ENCODE results near the gene GLS2.
A peak's percentile ranks its signal among the peaks of the same experiment; 100 is the strongest.
"Not testable (repeated sequence)": the region's sequence is repeated elsewhere in the genome, so short reads cannot be mapped to it uniquely, and the experiment has no call there.

The GLS2 gene

GRCh38 chr12:56510786-56511185 is 22.8 kb upstream of the GLS2 start:
- no peak overlapping the region for H3K9ac ChIP-seq (ENCODE audit: low read depth, low read length)
- H3K36me3 ChIP-seq (ENCODE audit: insufficient read depth, low read length) = no peaks in the 10 kb centered on the region
- no peaks in the 10 kb centered on the region for H3K4me1 ChIP-seq (ENCODE audit: insufficient read depth, low read length)
- H3K9me3 ChIP-seq (ENCODE audit: control insufficient read depth, insufficient read depth, low read length) = no peaks in the 10 kb centered on the region

- H3K9ac ChIP-seq (ENCODE audit: low read depth, low read length); H3K4me1 ChIP-seq (ENCODE audit: insufficient read depth, low read length); H3K9me3 ChIP-seq (ENCODE audit: control insufficient read depth, insufficient read depth, low read length); H3K36me3 ChIP-seq (ENCODE audit: insufficient read depth, low read length): not testable (repeated sequence)
Observed at GRCh38 chr12:56499879-56500278, 11.9 kb upstream of the GLS2 start.

GRCh38 chr12:56499452-56499851 is 11.5 kb upstream of the GLS2 start:
- not testable (repeated sequence) for H3K9ac ChIP-seq (ENCODE audit: low read depth, low read length); H3K4me1 ChIP-seq (ENCODE audit: insufficient read depth, low read length); H3K36me3 ChIP-seq (ENCODE audit: insufficient read depth, low read length); H3K9me3 ChIP-seq (ENCODE audit: control insufficient read depth, insufficient read depth, low read length)

- not testable (repeated sequence) for H3K9me3 ChIP-seq (ENCODE audit: control insufficient read depth, insufficient read depth, low read length); H3K4me1 ChIP-seq (ENCODE audit: insufficient read depth, low read length); H3K36me3 ChIP-seq (ENCODE audit: insufficient read depth, low read length); H3K9ac ChIP-seq (ENCODE audit: low read depth, low read length)
Observed at GRCh38 chr12:56498126-56498902, 10.4 kb upstream of the GLS2 start.

- H3K36me3 ChIP-seq (ENCODE audit: insufficient read depth, low read length); H3K9me3 ChIP-seq (ENCODE audit: control insufficient read depth, insufficient read depth, low read length); H3K4me1 ChIP-seq (ENCODE audit: insufficient read depth, low read length); H3K9ac ChIP-seq (ENCODE audit: low read depth, low read length): not testable (repeated sequence)
Observed at GRCh38 chr12:56496704-56497103, 8.7 kb upstream of the GLS2 start.

- not testable (repeated sequence) for H3K9ac ChIP-seq (ENCODE audit: low read depth, low read length); H3K36me3 ChIP-seq (ENCODE audit: insufficient read depth, low read length); H3K9me3 ChIP-seq (ENCODE audit: control insufficient read depth, insufficient read depth, low read length); H3K4me1 ChIP-seq (ENCODE audit: insufficient read depth, low read length)
Observed at GRCh38 chr12:56494481-56494880, 6.5 kb upstream of the GLS2 start.

- H3K9ac ChIP-seq (ENCODE audit: low read depth, low read length); H3K9me3 ChIP-seq (ENCODE audit: control insufficient read depth, insufficient read depth, low read length); H3K36me3 ChIP-seq (ENCODE audit: insufficient read depth, low read length); H3K4me1 ChIP-seq (ENCODE audit: insufficient read depth, low read length): not testable (repeated sequence)
Observed at GRCh38 chr12:56494106-56494415, 6.1 kb upstream of the GLS2 start.

- H3K36me3 ChIP-seq (ENCODE audit: insufficient read depth, low read length); H3K4me1 ChIP-seq (ENCODE audit: insufficient read depth, low read length); H3K9me3 ChIP-seq (ENCODE audit: control insufficient read depth, insufficient read depth, low read length): not testable (repeated sequence)
Observed at GRCh38 chr12:56493409-56494105, 5.6 kb upstream of the GLS2 start.

GRCh38 chr12:56490360-56490759 is 2.4 kb upstream of the GLS2 start:
- Histone ChIP-seq H3K4me1 (ENCODE audit: insufficient read depth, low read length) (peaks cover 5% of the 10 kb centered on the region; the same call in 1 of the 2 replicates), H3K9me3 (ENCODE audit: control insufficient read depth, insufficient read depth, low read length) (0 out of 2 replicates have a peak, but pooled peaks cover 4% of the 10 kb centered on the region), H3K9ac (ENCODE audit: low read depth, low read length) (no peak overlapping the region), H3K36me3 (ENCODE audit: insufficient read depth, low read length) (no peaks in the 10 kb centered on the region)

More at GRCh38 chr12:56493409-56494105, 5.6 kb upstream of the GLS2 start:
- H3K9ac ChIP-seq (ENCODE audit: low read depth, low read length) = not testable (repeated sequence)

- H3K4me1 ChIP-seq (ENCODE audit: insufficient read depth, low read length) = peaks cover 5% of the 10 kb centered on the region; the same call in 1 of the 2 replicates
- H3K9ac ChIP-seq (ENCODE audit: low read depth, low read length) = peak overlapping the region; percentile 78
- no peaks in the 10 kb centered on the region for H3K36me3 ChIP-seq (ENCODE audit: insufficient read depth, low read length)
- H3K9me3 ChIP-seq (ENCODE audit: control insufficient read depth, insufficient read depth, low read length) = 0 out of 2 replicates have a peak, but pooled peaks cover 4% of the 10 kb centered on the region
Observed at GRCh38 chr12:56487448-56488040, 417 bp downstream of the GLS2 start.

GRCh38 chr12:56486694-56487093 is 1.3 kb downstream of the GLS2 start:
- Histone ChIP-seq H3K36me3 (ENCODE audit: insufficient read depth, low read length) (no peaks in the 10 kb centered on the region), H3K4me1 (ENCODE audit: insufficient read depth, low read length) (peaks cover 5% of the 10 kb centered on the region; the same call in 1 of the 2 replicates), H3K9ac (ENCODE audit: low read depth, low read length) (peak overlapping the region; percentile 78), H3K9me3 (ENCODE audit: control insufficient read depth, insufficient read depth, low read length) (0 out of 2 replicates have a peak, but pooled peaks cover 4% of the 10 kb centered on the region)

GRCh38 chr12:56484566-56484965 is 3.4 kb downstream of the GLS2 start:
- no peak overlapping the region for H3K9ac ChIP-seq (ENCODE audit: low read depth, low read length)
- H3K36me3 ChIP-seq (ENCODE audit: insufficient read depth, low read length) = no peaks in the 10 kb centered on the region
- H3K9me3 ChIP-seq (ENCODE audit: control insufficient read depth, insufficient read depth, low read length) = 0 out of 2 replicates have a peak, but pooled peaks cover 4% of the 10 kb centered on the region
- peaks cover 5% of the 10 kb centered on the region; the same call in 1 of the 2 replicates for H3K4me1 ChIP-seq (ENCODE audit: insufficient read depth, low read length)

GRCh38 chr12:56479625-56480024 is 8.3 kb downstream of the GLS2 start:
- Histone ChIP-seq H3K4me1 (ENCODE audit: insufficient read depth, low read length) (no peaks in the 10 kb centered on the region), H3K9me3 (ENCODE audit: control insufficient read depth, insufficient read depth, low read length) (no peaks in the 10 kb centered on the region), H3K9ac (ENCODE audit: low read depth, low read length) (no peak overlapping the region), H3K36me3 (ENCODE audit: insufficient read depth, low read length) (no peaks in the 10 kb centered on the region)

GRCh38 chr12:56477521-56478225 is 10.3 kb downstream of the GLS2 start:
- Histone ChIP-seq H3K4me1 (ENCODE audit: insufficient read depth, low read length) (no peaks in the 10 kb centered on the region), H3K36me3 (ENCODE audit: insufficient read depth, low read length) (0 out of 2 replicates have a peak, but pooled peaks cover 2% of the 10 kb centered on the region), H3K9ac (ENCODE audit: low read depth, low read length) (no peak overlapping the region), H3K9me3 (ENCODE audit: control insufficient read depth, insufficient read depth, low read length) (no peaks in the 10 kb centered on the region)

All from ES-I3 (cell line).